Mononuclear cell (primary cell): ENCODE results near the gene ENOX1. TPM values are rescaled to one million over a fixed set of nuclear protein-coding genes. Genes with fewer than 3 reads are reported as not detected.

Experiments used
- H3K27me3 ChIP-seq: 2 replicates; pipeline ENCODE4 v1.6.0; 2011; ENCODE audit warnings: low read length, control low read depth; ENCODE audit not compliant: insufficient read depth
- H3K4me1 ChIP-seq: 2 replicates; pipeline ENCODE4 v1.5.1; 2011; ENCODE audit warnings: mild to moderate bottlenecking, low read length, control low read depth; ENCODE audit not compliant: insufficient read depth
- H3K4me3 ChIP-seq: 2 replicates; pipeline ENCODE4 v1.5.1; 2011; ENCODE audit warnings: mild to moderate bottlenecking, low read length, moderate library complexity
- H3K9me3 ChIP-seq: 2 replicates; pipeline ENCODE4 v1.5.1; 2011; ENCODE audit warnings: low read depth, mild to moderate bottlenecking, control low read depth, low read length
- total RNA-seq: library from RNA; depleted of rRNA; stranded (reverse); fragments of >200 nt; gene quantifications from one replicate; pipeline ENCODE4 v1.2.3, GENCODE V29; 2012

The ENOX1 gene
- total RNA-seq, 1 donor, result under 0.01 TPM

- no peaks in the 10 kb centered on the region for H3K27me3 ChIP-seq
- H3K9me3 ChIP-seq, result no peaks in the 10 kb centered on the region
- H3K4me1 ChIP-seq, result no peaks in the 10 kb centered on the region
- no peak overlapping the region for H3K4me3 ChIP-seq
Measured at GRCh38 chr13:43514311-43514710, 272.5 kb downstream of the ENOX1 start.

- Histone ChIP-seq H3K4me1 (no peaks in the 10 kb centered on the region), H3K9me3 (no peaks in the 10 kb centered on the region), H3K4me3 (no peak overlapping the region), H3K27me3 (no peaks in the 10 kb centered on the region)
Measured at GRCh38 chr13:43512221-43512620, 274.6 kb downstream of the ENOX1 start.

GRCh38 chr13:43510956-43511901, 275.5 kb downstream of the ENOX1 start:
- Histone ChIP-seq H3K4me3 (no peak overlapping the region), H3K4me1 (no peaks in the 10 kb centered on the region), H3K9me3 (no peaks in the 10 kb centered on the region), H3K27me3 (no peaks in the 10 kb centered on the region)

- Histone ChIP-seq H3K4me1 (no peaks in the 10 kb centered on the region), H3K4me3 (no peak overlapping the region), H3K27me3 (peaks cover 3% of the 10 kb centered on the region), H3K9me3 (no peaks in the 10 kb centered on the region)
Measured at GRCh38 chr13:43495732-43496131, 291.0 kb downstream of the ENOX1 start.

GRCh38 chr13:43494206-43494605, 292.6 kb downstream of the ENOX1 start:
- no peaks in the 10 kb centered on the region for H3K9me3 ChIP-seq
- H3K4me1 ChIP-seq, result no peaks in the 10 kb centered on the region
- peaks cover 3% of the 10 kb centered on the region for H3K27me3 ChIP-seq
- H3K4me3 ChIP-seq, result no peak overlapping the region

GRCh38 chr13:43493496-43494000, 293.2 kb downstream of the ENOX1 start:
- Histone ChIP-seq H3K4me3 (no peak overlapping the region), H3K4me1 (no peaks in the 10 kb centered on the region), H3K9me3 (no peaks in the 10 kb centered on the region), H3K27me3 (no peaks in the 10 kb centered on the region)

GRCh38 chr13:43492745-43493144, 294.0 kb downstream of the ENOX1 start:
- H3K27me3 ChIP-seq, result no peaks in the 10 kb centered on the region
- H3K9me3 ChIP-seq, result no peaks in the 10 kb centered on the region
- no peaks in the 10 kb centered on the region for H3K4me1 ChIP-seq
- H3K4me3 ChIP-seq, result no peak overlapping the region

GRCh38 chr13:43492311-43492710, 294.5 kb downstream of the ENOX1 start:
- Histone ChIP-seq H3K9me3 (no peaks in the 10 kb centered on the region), H3K4me1 (no peaks in the 10 kb centered on the region), H3K4me3 (no peak overlapping the region), H3K27me3 (no peaks in the 10 kb centered on the region)

- Histone ChIP-seq H3K27me3 (no peaks in the 10 kb centered on the region), H3K9me3 (no peaks in the 10 kb centered on the region), H3K4me1 (peaks cover 6% of the 10 kb centered on the region), H3K4me3 (no peak overlapping the region)
Measured at GRCh38 chr13:43489233-43489632, 297.5 kb downstream of the ENOX1 start.

GRCh38 chr13:43487885-43488284, 298.9 kb downstream of the ENOX1 start:
- Histone ChIP-seq H3K9me3 (no peaks in the 10 kb centered on the region), H3K4me1 (peaks cover 6% of the 10 kb centered on the region), H3K4me3 (no peak overlapping the region), H3K27me3 (no peaks in the 10 kb centered on the region)

- no peaks in the 10 kb centered on the region for H3K27me3 ChIP-seq
- no peak overlapping the region for H3K4me3 ChIP-seq
- H3K9me3 ChIP-seq, result no peaks in the 10 kb centered on the region
- H3K4me1 ChIP-seq, result peaks cover 6% of the 10 kb centered on the region
Measured at GRCh38 chr13:43487461-43487860, 299.3 kb downstream of the ENOX1 start.

- Histone ChIP-seq H3K4me1 (peaks cover 6% of the 10 kb centered on the region), H3K9me3 (no peaks in the 10 kb centered on the region), H3K4me3 (no peak overlapping the region), H3K27me3 (no peaks in the 10 kb centered on the region)
Measured at GRCh38 chr13:43484432-43485225, 302.1 kb downstream of the ENOX1 start.

- Histone ChIP-seq H3K4me1 (peaks cover 6% of the 10 kb centered on the region), H3K4me3 (no peak overlapping the region), H3K9me3 (no peaks in the 10 kb centered on the region), H3K27me3 (no peaks in the 10 kb centered on the region)
Measured at GRCh38 chr13:43483930-43484329, 302.8 kb downstream of the ENOX1 start.

GRCh38 chr13:43482641-43483040, 304.1 kb downstream of the ENOX1 start:
- H3K27me3 ChIP-seq, result no peaks in the 10 kb centered on the region
- no peak overlapping the region for H3K4me3 ChIP-seq
- no peaks in the 10 kb centered on the region for H3K9me3 ChIP-seq
- peaks cover 6% of the 10 kb centered on the region for H3K4me1 ChIP-seq

- Histone ChIP-seq H3K4me3 (no peak overlapping the region), H3K4me1 (peaks cover 6% of the 10 kb centered on the region), H3K27me3 (no peaks in the 10 kb centered on the region), H3K9me3 (no peaks in the 10 kb centered on the region)
Measured at GRCh38 chr13:43482026-43482425, 304.7 kb downstream of the ENOX1 start.
